Measurements from ENCODE around the gene GNB1.
A peak's percentile ranks its signal among the peaks of the same experiment; 100 is the strongest.
"Not testable (repeated sequence)": the region's sequence is repeated elsewhere in the genome, so short reads cannot be mapped to it uniquely, and the experiment has no call there.

GNB1 gene

DNA sequence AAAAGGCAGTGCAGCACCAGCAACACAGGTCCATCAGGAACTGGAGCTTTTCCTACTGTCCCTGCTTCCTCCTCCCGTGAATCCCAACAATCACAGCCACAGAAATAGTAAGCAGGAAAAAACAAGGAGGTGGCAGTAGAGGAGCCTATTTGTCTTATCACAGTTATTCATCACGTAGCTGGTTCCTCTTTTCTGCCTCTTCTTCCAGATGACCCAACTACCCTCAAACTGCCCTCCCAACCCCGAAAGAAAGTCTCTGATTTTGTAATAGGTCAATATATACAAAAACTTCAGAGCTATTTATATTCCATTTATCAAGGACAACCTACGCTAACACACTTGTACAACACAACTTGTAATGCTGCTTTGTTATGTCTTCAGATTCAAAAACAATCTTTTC is 21.4 kb downstream of the GNB1 start:
- H3K4me1 ChIP-seq (ENCODE audit: control insufficient read depth in 1 of 2, insufficient read depth in 1 of 2, low read depth in 1 of 2, low read length in 1 of 2): peaks cover 33 to 58% of the 10 kb centered on the region in 2 experiments
- H3K36me3 ChIP-seq: peaks cover 13% of the 10 kb centered on the region
- no peaks in the 10 kb centered on the region for H3K27me3 ChIP-seq
- TF ChIP-seq, protein P1, sequence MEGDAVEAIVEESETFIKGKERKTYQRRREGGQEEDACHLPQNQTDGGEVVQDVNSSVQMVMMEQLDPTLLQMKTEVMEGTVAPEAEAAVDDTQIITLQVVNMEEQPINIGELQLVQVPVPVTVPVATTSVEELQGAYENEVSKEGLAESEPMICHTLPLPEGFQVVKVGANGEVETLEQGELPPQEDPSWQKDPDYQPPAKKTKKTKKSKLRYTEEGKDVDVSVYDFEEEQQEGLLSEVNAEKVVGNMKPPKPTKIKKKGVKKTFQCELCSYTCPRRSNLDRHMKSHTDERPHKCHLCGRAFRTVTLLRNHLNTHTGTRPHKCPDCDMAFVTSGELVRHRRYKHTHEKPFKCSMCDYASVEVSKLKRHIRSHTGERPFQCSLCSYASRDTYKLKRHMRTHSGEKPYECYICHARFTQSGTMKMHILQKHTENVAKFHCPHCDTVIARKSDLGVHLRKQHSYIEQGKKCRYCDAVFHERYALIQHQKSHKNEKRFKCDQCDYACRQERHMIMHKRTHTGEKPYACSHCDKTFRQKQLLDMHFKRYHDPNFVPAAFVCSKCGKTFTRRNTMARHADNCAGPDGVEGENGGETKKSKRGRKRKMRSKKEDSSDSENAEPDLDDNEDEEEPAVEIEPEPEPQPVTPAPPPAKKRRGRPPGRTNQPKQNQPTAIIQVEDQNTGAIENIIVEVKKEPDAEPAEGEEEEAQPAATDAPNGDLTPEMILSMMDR (IDR thresholded peaks at IDR 0.05): no peak
- no peaks in the 10 kb centered on the region for H3K9me3 ChIP-seq
- H3K27ac ChIP-seq: peak overlapping the region; percentile 85
- peak overlapping the region in 1 of 2 experiments; percentile 17 for H3K4me3 ChIP-seq (ENCODE audit: low read depth in 1 of 2, low read length in 1 of 2)

DNA sequence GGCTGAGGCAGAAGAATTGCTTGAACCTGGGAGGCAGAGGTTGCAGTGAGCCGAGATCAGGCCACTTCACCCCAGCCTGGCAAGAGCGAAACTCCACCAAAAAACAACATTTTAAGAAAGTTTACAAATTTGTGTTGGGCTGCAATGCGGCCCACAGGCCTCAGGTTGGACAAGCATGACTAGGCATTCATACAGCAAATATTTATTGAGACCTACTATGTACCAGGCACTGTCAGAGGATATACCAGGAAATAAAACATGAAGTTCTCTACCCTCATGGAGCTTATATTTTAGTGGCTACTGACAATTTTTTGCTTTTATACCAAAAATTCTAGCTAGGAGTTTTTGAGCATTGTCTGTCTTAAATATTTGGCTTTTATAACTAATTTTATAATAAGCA is 23.7 kb downstream of the GNB1 start:
- no peaks in the 10 kb centered on the region for H3K9me3 ChIP-seq
- peaks cover 51 to 66% of the 10 kb centered on the region in 2 experiments for H3K4me1 ChIP-seq (ENCODE audit: control insufficient read depth in 1 of 2, insufficient read depth in 1 of 2, low read depth in 1 of 2, low read length in 1 of 2)
- H3K27ac ChIP-seq: peak overlapping the region; percentile 41
- no peak overlapping the region for H3K4me3 ChIP-seq (ENCODE audit: low read depth in 1 of 2, low read length in 1 of 2)
- no peaks in the 10 kb centered on the region for H3K36me3 ChIP-seq
- TF ChIP-seq, protein P1 (IDR thresholded peaks at IDR 0.05): no peak
- H3K27me3 ChIP-seq: no peaks in the 10 kb centered on the region

GRCh38 chr1:1862905-1863547 is 27.9 kb downstream of the GNB1 start:
- H3K27ac ChIP-seq: peak overlapping the region; percentile 68
- no peaks in the 10 kb centered on the region for H3K9me3 ChIP-seq
- H3K4me1 ChIP-seq (ENCODE audit: control insufficient read depth in 1 of 2, insufficient read depth in 1 of 2, low read depth in 1 of 2, low read length in 1 of 2): peaks cover 65 to 78% of the 10 kb centered on the region in 2 experiments
- TF ChIP-seq, protein P1 (IDR thresholded peaks at IDR 0.05): no peak
- no peak overlapping the region for H3K4me3 ChIP-seq (ENCODE audit: low read depth in 1 of 2, low read length in 1 of 2)
- no peaks in the 10 kb centered on the region for H3K36me3 ChIP-seq
- no peaks in the 10 kb centered on the region for H3K27me3 ChIP-seq

DNA sequence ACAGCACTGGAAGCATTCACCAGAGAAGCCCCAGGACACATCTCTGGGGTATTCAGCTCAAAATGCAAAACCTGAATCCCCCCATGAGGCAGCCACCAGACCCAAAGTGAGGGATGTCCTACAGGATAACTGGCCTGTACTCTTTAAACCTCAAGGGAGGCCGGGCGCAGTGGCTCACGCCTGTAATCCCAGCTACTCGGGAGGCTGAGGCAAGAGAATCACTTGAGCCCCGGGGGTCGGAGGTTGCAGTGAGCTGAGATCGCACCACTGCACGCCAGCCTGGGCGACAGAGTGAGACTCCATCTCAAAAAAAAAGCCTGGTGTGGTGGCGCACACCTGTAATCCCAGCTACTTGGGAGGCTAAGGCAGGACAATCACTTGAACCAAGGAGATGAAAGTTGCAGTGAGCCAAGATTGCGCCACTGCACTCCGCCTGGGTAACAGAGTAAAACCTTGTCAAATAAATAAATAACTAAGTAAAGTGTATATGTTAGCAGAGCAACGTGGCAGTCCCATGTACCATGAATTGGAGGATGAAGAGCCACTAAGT is 29.1 kb downstream of the GNB1 start:
- not testable (repeated sequence) for H3K36me3 ChIP-seq; H3K9me3 ChIP-seq; H3K4me3 ChIP-seq (ENCODE audit: low read depth in 1 of 2, low read length in 1 of 2); H3K27me3 ChIP-seq
- H3K27ac ChIP-seq: peak overlapping the region; percentile 68
- peaks cover 77 to 90% of the 10 kb centered on the region in 2 experiments for H3K4me1 ChIP-seq (ENCODE audit: control insufficient read depth in 1 of 2, insufficient read depth in 1 of 2, low read depth in 1 of 2, low read length in 1 of 2)

DNA sequence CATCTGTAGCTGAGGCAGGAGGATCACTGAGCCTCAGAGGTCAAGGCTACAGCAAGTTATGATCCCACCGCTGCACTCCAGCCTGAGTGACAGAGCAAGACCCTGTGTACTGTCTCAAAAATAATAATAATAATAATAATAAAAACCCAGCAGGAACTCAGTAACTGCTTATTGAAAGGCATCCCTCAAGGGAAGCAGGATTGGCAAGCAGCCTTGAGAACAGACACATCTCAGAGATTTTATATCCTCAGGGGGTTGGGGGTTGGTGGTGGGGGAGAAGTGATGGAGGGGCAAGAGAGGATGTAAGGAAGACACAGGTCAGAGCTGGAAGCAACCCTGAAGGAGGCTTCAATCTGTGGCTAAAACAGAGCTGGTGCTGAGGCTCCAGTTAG is 29.6 kb downstream of the GNB1 start:
- Histone ChIP-seq H3K36me3 (no peaks in the 10 kb centered on the region), H3K27me3 (no peaks in the 10 kb centered on the region), H3K27ac (peak overlapping the region; percentile 68), H3K4me3 (ENCODE audit: low read depth in 1 of 2, low read length in 1 of 2) (no peak overlapping the region), H3K9me3 (no peaks in the 10 kb centered on the region), H3K4me1 (ENCODE audit: control insufficient read depth in 1 of 2, insufficient read depth in 1 of 2, low read depth in 1 of 2, low read length in 1 of 2) (peaks cover 80 to 90% of the 10 kb centered on the region in 2 experiments)
- TF ChIP-seq, protein P1 (IDR thresholded peaks at IDR 0.05): no peak

DNA sequence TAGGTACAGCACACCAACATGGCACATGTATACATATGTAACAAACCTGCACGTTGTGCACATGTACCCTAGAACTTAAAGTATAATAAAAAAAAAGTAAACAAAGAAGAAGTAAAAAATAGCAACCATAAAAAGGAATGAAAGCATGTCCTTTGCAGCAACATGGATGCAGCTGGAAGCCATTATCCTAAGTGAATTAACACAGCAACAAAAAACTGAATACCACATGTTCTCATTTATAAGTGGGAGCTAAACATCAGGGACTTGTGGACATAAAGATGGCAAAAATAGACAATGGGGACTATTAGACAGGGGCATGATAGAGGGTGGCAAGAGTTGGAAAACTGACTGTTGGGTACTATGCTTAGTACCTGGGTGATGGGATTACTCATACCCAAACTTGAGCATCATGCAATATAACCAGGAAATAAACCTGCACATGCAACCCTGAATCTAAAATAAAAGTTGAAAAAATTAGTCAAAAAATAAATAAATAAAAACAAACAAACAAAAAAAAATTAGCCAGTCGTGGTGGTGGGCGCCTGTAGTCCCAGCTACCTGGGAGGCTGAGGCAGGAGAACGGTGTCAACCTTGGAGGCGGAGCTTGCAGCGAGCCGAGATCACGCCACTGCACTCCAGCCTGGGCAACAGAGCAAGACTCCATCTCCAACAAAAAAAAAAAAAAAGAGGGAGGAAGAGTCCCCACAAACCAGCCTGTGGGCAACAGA is 30.8 kb downstream of the GNB1 start:
- H3K4me1 ChIP-seq (ENCODE audit: control insufficient read depth in 1 of 2, insufficient read depth in 1 of 2, low read depth in 1 of 2, low read length in 1 of 2): peaks cover 68 to 78% of the 10 kb centered on the region in 2 experiments
- H3K36me3 ChIP-seq; H3K4me3 ChIP-seq (ENCODE audit: low read depth in 1 of 2, low read length in 1 of 2); H3K27me3 ChIP-seq; H3K9me3 ChIP-seq: not testable (repeated sequence)
- peak overlapping the region; percentile 68 for H3K27ac ChIP-seq
